WTC11 (cell line): ENCODE data around the gene TBRG4. TPM values are rescaled to one million over a fixed set of nuclear protein-coding genes. Genes with fewer than 3 reads are reported as not detected.

Source experiments
- ATAC-seq: fragments of 200-7000 bp; cut with Tn5 transposase; 2 replicates; pipeline ENCODE4 v1.10.0; 2021; ENCODE audit warnings: mild to moderate bottlenecking, moderate library complexity
- CTCF ChIA-PET: fragments of 300-600 bp; sonication (Branson Sonifier 250); formaldehyde crosslinking; loops from one replicate; lab custom pipeline; 2021; ENCODE audit warnings: antibody characterized with exemption; lab: Charles Lee
- POLR2A ChIA-PET: fragments of 350-600 bp; sonication (Branson Sonifier 250); formaldehyde crosslinking; loops from one replicate; lab custom pipeline; 2021; ENCODE audit warnings: antibody characterized with exemption; lab: Charles Lee
- DNase-seq: peaks from one replicate; pipeline ENCODE4 v3.0.0; 2021; ENCODE audit warnings: low spot score
- H3K27ac Mint-ChIP-seq: 2 replicates; pipeline ENCODE4 v1.8.0; 2021; ENCODE audit warnings: mixed read lengths
- H3K27me3 Mint-ChIP-seq: 2 replicates; pipeline ENCODE4 v1.8.0; 2021; ENCODE audit warnings: low read depth, mild to moderate bottlenecking, moderate library complexity, mixed read lengths
- H3K36me3 Mint-ChIP-seq: 2 replicates; pipeline ENCODE4 v1.8.0; 2021; ENCODE audit warnings: mixed read lengths
- H3K4me1 Mint-ChIP-seq: 2 replicates; pipeline ENCODE4 v1.8.0; 2022; ENCODE audit warnings: mixed read lengths
- H3K4me3 Mint-ChIP-seq: 2 replicates; pipeline ENCODE4 v1.8.0; 2021; ENCODE audit warnings: mild to moderate bottlenecking, moderate library complexity, mixed read lengths
- H3K9me3 Mint-ChIP-seq: 2 replicates; pipeline ENCODE4 v1.8.0; 2021; ENCODE audit warnings: mixed read lengths
- ARID4B ChIP-seq: sonication (generic); formaldehyde crosslinking; IDR thresholded peaks from 2 replicates; pipeline ENCODE4 v1.8.0; 2023; ENCODE audit warnings: missing genetic modification reagents, mild to moderate bottlenecking, borderline replicate concordance
- ATF2 ChIP-seq: sonication (generic); formaldehyde crosslinking; IDR thresholded peaks from 2 replicates; pipeline ENCODE4 v1.8.1; 2022; ENCODE audit warnings: low read depth, missing genetic modification reagents, borderline replicate concordance
- CREB1 ChIP-seq: sonication (generic); formaldehyde crosslinking; IDR thresholded peaks from 2 replicates; pipeline ENCODE4 v1.8.0; 2023; ENCODE audit warnings: mild to moderate bottlenecking, missing genetic modification reagents
- ETV6 ChIP-seq: sonication (generic); formaldehyde crosslinking; IDR thresholded peaks from 2 replicates; pipeline ENCODE4 v1.8.1; 2022; ENCODE audit warnings: mild to moderate bottlenecking, missing genetic modification reagents
- GTF2I ChIP-seq: fragments of 250-450 bp; sonication (Bioruptor Pico); conservative IDR thresholded peaks from 2 replicates; pipeline ENCODE4 v1.4.0; 2021; ENCODE audit warnings: mild to moderate bottlenecking
- JAZF1 ChIP-seq: fragments of 250-450 bp; sonication (Bioruptor Pico); IDR thresholded peaks from 2 replicates; pipeline ENCODE4 v1.9.0; 2021; ENCODE audit warnings: moderate library complexity, mild to moderate bottlenecking, inconsistent platforms
- MLX ChIP-seq: sonication (generic); formaldehyde crosslinking; IDR thresholded peaks from 2 replicates; pipeline ENCODE4 v1.8.1; 2023; ENCODE audit warnings: mild to moderate bottlenecking, missing genetic modification reagents, moderate library complexity
- NFE2L1 ChIP-seq: sonication (generic); formaldehyde crosslinking; IDR thresholded peaks from 2 replicates; pipeline ENCODE4 v1.8.1; 2023; ENCODE audit warnings: missing genetic modification reagents
- NR3C1 ChIP-seq: sonication (generic); formaldehyde crosslinking; conservative IDR thresholded peaks from 2 replicates; pipeline ENCODE4 v1.8.1; 2023; ENCODE audit warnings: low read depth, mild to moderate bottlenecking, missing genetic modification reagents
- SOX15 ChIP-seq: fragments of 250-450 bp; sonication (Bioruptor Pico); IDR thresholded peaks from 2 replicates; pipeline ENCODE4 v1.9.0; 2021; ENCODE audit warnings: mild to moderate bottlenecking
- USF2 ChIP-seq: sonication (generic); formaldehyde crosslinking; IDR thresholded peaks from 2 replicates; pipeline ENCODE4 v1.8.1; 2023; ENCODE audit warnings: mild to moderate bottlenecking, missing genetic modification reagents, moderate library complexity
- ZBTB43 ChIP-seq: sonication (generic); formaldehyde crosslinking; IDR thresholded peaks from 2 replicates; pipeline ENCODE4 v1.8.1; 2023; ENCODE audit warnings: mild to moderate bottlenecking, missing genetic modification reagents
- ZNF138 ChIP-seq: sonication (generic); formaldehyde crosslinking; conservative IDR thresholded peaks from 2 replicates; pipeline ENCODE4 v1.8.1; 2022; ENCODE audit warnings: mild to moderate bottlenecking, moderate library complexity, missing genetic modification reagents
- ZNF425 ChIP-seq: fragments of 250-450 bp; sonication (Bioruptor Pico); conservative IDR thresholded peaks from 2 replicates; pipeline ENCODE4 v1.9.0; 2021; ENCODE audit warnings: mild to moderate bottlenecking
- ZNF532 ChIP-seq: fragments of 250-450 bp; sonication (Bioruptor Pico); IDR thresholded peaks from 2 replicates; pipeline ENCODE4 v1.9.0; 2021; ENCODE audit warnings: mild to moderate bottlenecking, borderline replicate concordance
- ZSCAN18 ChIP-seq: fragments of 250-450 bp; sonication (Bioruptor Pico); IDR thresholded peaks from 2 replicates; pipeline ENCODE4 v2.1.2; 2022; ENCODE audit warnings: mild to moderate bottlenecking, moderate library complexity
- total RNA-seq: library from RNA; stranded (reverse); gene quantifications from 3 replicates; pipeline ENCODE4 v1.2.3, GENCODE V29; 2021

The TBRG4 gene
- total RNA-seq, 1 experiment from 2014 or later, result 167 TPM

- no peak for TF ChIP-seq JAZF1 (CRISPR knock-in tag)
- no peak for TF ChIP-seq ARID4B
- TF ChIP-seq ZNF138 (CRISPR knock-in tag), result no peak
- TF ChIP-seq CREB1, result no peak
- no peak for TF ChIP-seq ATF2 (CRISPR knock-in tag)
- no peak for TF ChIP-seq GTF2I
- TF ChIP-seq NR3C1, result no peak
- TF ChIP-seq USF2 (CRISPR knock-in tag), result no peak
- no peak for TF ChIP-seq ZNF532 (CRISPR knock-in tag)
- TF ChIP-seq ETV6, result no peak
- TF ChIP-seq NFE2L1 (CRISPR knock-in tag), result no peak
- TF ChIP-seq MLX (CRISPR knock-in tag), result no peak
- no peak for TF ChIP-seq ZNF425 (CRISPR knock-in tag)
- TF ChIP-seq ZBTB43, result no peak
- TF ChIP-seq ZSCAN18 (CRISPR knock-in tag), result no peak
- no peak for TF ChIP-seq SOX15 (CRISPR knock-in tag)
- DNase-seq (no peak), ATAC-seq (peak; percentile 4)
- Mint-ChIP-seq H3K27me3 (peaks cover 18% of the 10 kb centered on the region), H3K9me3 (no peaks in the 10 kb centered on the region), H3K4me3 (no peak overlapping the region), H3K4me1 (peaks cover 15% of the 10 kb centered on the region), H3K36me3 (no peaks in the 10 kb centered on the region), H3K27ac (peak overlapping the region; percentile 57)
- CTCF ChIA-PET, result interaction anchor here (0.8 to 1.9 kb wide), 3 partner anchors 23 to 128 kb away, joined by 3 to 7 read pairs (median 3); no protein-coding TSS in a partner anchor
- POLR2A ChIA-PET, result no interaction called here
These were observed 18.6 kb downstream of the TBRG4 start for GRCh38 chr7:45092931-45093235.
